Right renal pelvis (tissue), 4 donors: ENCODE data around the gene SNX15. TPM values are rescaled to one million over a fixed set of nuclear protein-coding genes. Genes with fewer than 3 reads are reported as not detected.
A peak's percentile ranks its signal among the peaks of the same experiment; 100 is the strongest.

ENCODE experiments used
- DNase-seq, 4 donors: peaks; one replicate each; pipeline ENCODE4 v3.0.0-alpha.2; 2013; ENCODE audit warnings: low read depth in 4 of 4, low spot score in 3 of 4, missing footprints in 1 of 4
- polyA plus RNA-seq, 4 donors: library from polyadenylated mRNA; unstranded; fragments of 120-200 nt; gene quantifications; one replicate each; pipeline ENCODE4 v1.2.1, GENCODE V29; 2013; ENCODE audit not compliant: insufficient read length in 4 of 4

SNX15 gene
- polyA plus RNA-seq, 4 donors: 31.1 to 33.5 (median 31.9) TPM

GRCh38 chr11:65055538-65055937 lies 28.3 kb downstream of the SNX15 start:
- no peak for DNase-seq

GRCh38 chr11:65056999-65057398 lies 29.8 kb downstream of the SNX15 start:
- DNase-seq: no peak

- no peak for DNase-seq
Measured at GRCh38 chr11:65057526-65057925, 30.3 kb downstream of the SNX15 start.

- no peak for DNase-seq
Measured at GRCh38 chr11:65058012-65058411, 30.8 kb downstream of the SNX15 start.

GRCh38 chr11:65058419-65059054 lies 31.3 kb downstream of the SNX15 start, which contains the start of gene NAALADL1:
Gene NAALADL1, minus strand, starts transcription at chr11:65058553. Its CDS starts 32 bp downstream, at chr11:65058521.
- DNase-seq: no peak

- no peak for DNase-seq
Measured at GRCh38 chr11:65059523-65059922, 32.3 kb downstream of the SNX15 start.

GRCh38 chr11:65059959-65060824 lies 33.0 kb downstream of the SNX15 start:
- no peak for DNase-seq

GRCh38 chr11:65060913-65061408 lies 33.7 kb downstream of the SNX15 start:
- no peak for DNase-seq

- no peak for DNase-seq
Measured at GRCh38 chr11:65063532-65063931, 36.3 kb downstream of the SNX15 start.

- no peak for DNase-seq
Measured at GRCh38 chr11:65064847-65065240, 37.6 kb downstream of the SNX15 start.

- DNase-seq: no peak
Measured at GRCh38 chr11:65065851-65066250, 38.6 kb downstream of the SNX15 start.

GRCh38 chr11:65066315-65066714 lies 39.1 kb downstream of the SNX15 start:
- DNase-seq: no peak

- DNase-seq: no peak
Measured at GRCh38 chr11:65066805-65067291, 39.6 kb downstream of the SNX15 start.

GRCh38 chr11:65067446-65067845 lies 40.2 kb downstream of the SNX15 start:
- no peak for DNase-seq

GRCh38 chr11:65069217-65069616 lies 42.0 kb downstream of the SNX15 start:
- no peak for DNase-seq

- no peak for DNase-seq
Measured at GRCh38 chr11:65071907-65072630, 44.8 kb downstream of the SNX15 start.

GRCh38 chr11:65072631-65072966 lies 45.4 kb downstream of the SNX15 start:
- no peak for DNase-seq

GRCh38 chr11:65077451-65077850 lies 50.2 kb downstream of the SNX15 start:
- no peak for DNase-seq

- DNase-seq: peak in 1 of 4 donors; percentile 12
Measured at GRCh38 chr11:65078151-65078550, 50.9 kb downstream of the SNX15 start.

- DNase-seq: no peak
Measured at GRCh38 chr11:65078786-65079342, 51.6 kb downstream of the SNX15 start.
